ENCODE data around the gene STK32B.

DNA sequence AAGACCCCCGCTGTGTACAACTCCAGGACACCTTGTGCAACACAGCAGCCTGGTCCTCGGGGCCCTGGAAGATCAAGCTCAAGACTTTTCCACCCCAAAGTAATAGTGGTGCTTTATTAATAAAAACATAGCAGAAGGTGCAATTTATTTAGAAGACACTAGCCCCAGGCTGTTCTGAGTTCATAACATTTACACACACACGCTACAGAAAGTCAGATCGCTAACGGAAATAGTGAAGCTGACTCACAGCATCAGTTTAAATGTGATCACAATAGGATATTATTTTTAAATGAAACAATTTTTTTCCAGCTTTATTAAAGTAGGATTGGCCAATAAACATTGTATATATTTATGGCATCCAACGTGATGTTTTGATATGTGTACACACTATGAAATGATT, 141.0 kb downstream of the STK32B start:
- TF ChIP-seq, protein P1, sequence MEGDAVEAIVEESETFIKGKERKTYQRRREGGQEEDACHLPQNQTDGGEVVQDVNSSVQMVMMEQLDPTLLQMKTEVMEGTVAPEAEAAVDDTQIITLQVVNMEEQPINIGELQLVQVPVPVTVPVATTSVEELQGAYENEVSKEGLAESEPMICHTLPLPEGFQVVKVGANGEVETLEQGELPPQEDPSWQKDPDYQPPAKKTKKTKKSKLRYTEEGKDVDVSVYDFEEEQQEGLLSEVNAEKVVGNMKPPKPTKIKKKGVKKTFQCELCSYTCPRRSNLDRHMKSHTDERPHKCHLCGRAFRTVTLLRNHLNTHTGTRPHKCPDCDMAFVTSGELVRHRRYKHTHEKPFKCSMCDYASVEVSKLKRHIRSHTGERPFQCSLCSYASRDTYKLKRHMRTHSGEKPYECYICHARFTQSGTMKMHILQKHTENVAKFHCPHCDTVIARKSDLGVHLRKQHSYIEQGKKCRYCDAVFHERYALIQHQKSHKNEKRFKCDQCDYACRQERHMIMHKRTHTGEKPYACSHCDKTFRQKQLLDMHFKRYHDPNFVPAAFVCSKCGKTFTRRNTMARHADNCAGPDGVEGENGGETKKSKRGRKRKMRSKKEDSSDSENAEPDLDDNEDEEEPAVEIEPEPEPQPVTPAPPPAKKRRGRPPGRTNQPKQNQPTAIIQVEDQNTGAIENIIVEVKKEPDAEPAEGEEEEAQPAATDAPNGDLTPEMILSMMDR (IDR thresholded peaks at IDR 0.05), result no peak
- TF ChIP-seq POLR2A (IDR thresholded peaks at IDR 0.05), result no peak
